K562 (cell line): Measurements from ENCODE around the gene C1orf21. TPM values are rescaled to one million over a fixed set of nuclear protein-coding genes. Genes with fewer than 3 reads are reported as not detected.

Experiments used
- ATAC-seq: fragments of 200-7000 bp; cut with Tn5 transposase; 3 replicates; pipeline ENCODE4 v1.9.1; 2020; ENCODE audit warnings: moderate library complexity
- BruUV-seq: library from RNA; stranded (reverse); fragments of 400-500 nt; replicated peaks from 2 replicates; lab custom pipeline; 2021; lab: Mats Ljungman, UMichigan
- CTCF ChIA-PET: fragments of 300-600 bp; formaldehyde crosslinking; extraction: SDS; loops from one replicate; lab custom pipeline; 2021; ENCODE audit warnings: low intra/inter-chr PET ratio; lab: Yijun Ruan, JAX
- POLR2A ChIA-PET: fragments of 300-600, 350-650 bp; sonication (Branson Sonifier 250); formaldehyde crosslinking; extraction: SDS; loops from one replicate; lab custom pipeline; 2021; ENCODE audit warnings: antibody characterized with exemption, inconsistent platforms; lab: Yijun Ruan, JAX
- DNase-seq, 4 experiments: peaks; one replicate each; pipeline versions ENCODE4 v3.0.0 to v3.0.0-alpha.2; 2011 to 2018; ENCODE audit warnings: low spot score in 3 of 4, mixed read lengths in 3 of 4; ENCODE audit errors: extremely low read depth in 1 of 4
- FAIRE-seq: peaks from 2 replicates; lab custom pipeline; 2011; peaks lifted over from hg19 to GRCh38; lab: Jason Lieb, UNC
- H2AFZ ChIP-seq: 2 replicates; pipeline ENCODE4 v1.6.0; 2011; ENCODE audit warnings: low read depth, low read length, control low read depth, inconsistent platforms
- H3K27ac ChIP-seq: fragments of 200-600 bp; 3 replicates; pipeline ENCODE4 v1.8.0; 2011; ENCODE audit warnings: low read depth, mild to moderate bottlenecking, control low read depth, inconsistent platforms, low read length, moderate library complexity, mixed read lengths; ENCODE audit errors: extremely low read depth
- H3K27me3 ChIP-seq, 2 experiments: fragments of 300-600 bp in 1 of 2; 2 replicates in 1 of 2; 3 replicates in 1 of 2; pipeline versions ENCODE4 v1.6.0 to v1.8.0; 2011; ENCODE audit warnings: inconsistent platforms in 2 of 2, low read length in 2 of 2, mild to moderate bottlenecking in 1 of 2, mixed read lengths in 1 of 2, moderate library complexity in 1 of 2; ENCODE audit not compliant: control insufficient read depth in 2 of 2, insufficient read depth in 2 of 2
- H3K36me3 ChIP-seq: fragments of 300-600 bp; 3 replicates; pipeline ENCODE4 v1.8.0; 2011; ENCODE audit warnings: mild to moderate bottlenecking, low read length, inconsistent platforms; ENCODE audit not compliant: control insufficient read depth, insufficient read depth
- H3K4me1 ChIP-seq, 2 experiments: fragments of 200-600 bp in 1 of 2; replicated peaks in 1 of 2; 2 replicates in 1 of 2; 3 replicates in 1 of 2; pipeline versions ENCODE4 v1.5.1 to v1.8.0; 2011; ENCODE audit warnings: inconsistent platforms in 2 of 2, low read length in 2 of 2, mild to moderate bottlenecking in 1 of 2, mixed read lengths in 1 of 2, moderate library complexity in 1 of 2; ENCODE audit not compliant: control insufficient read depth in 2 of 2, insufficient read depth in 2 of 2
- H3K4me2 ChIP-seq: 2 replicates; pipeline ENCODE4 v1.6.1; 2011; ENCODE audit warnings: low read length, control low read depth, inconsistent platforms, mixed read lengths; ENCODE audit not compliant: insufficient read depth
- H3K4me3 ChIP-seq: fragments of 200-600 bp; sonication (generic), shearing (Covaris generic); 2 replicates; pipeline ENCODE4 v1.5.1; 2016; ENCODE audit warnings: control low read depth, inconsistent platforms
- H3K79me2 ChIP-seq: fragments of 200-600 bp; 3 replicates; pipeline ENCODE4 v1.8.0; 2011; ENCODE audit warnings: low read length, inconsistent platforms; ENCODE audit not compliant: control insufficient read depth, insufficient read depth
- H3K9ac ChIP-seq, 2 experiments: 2 replicates each; pipeline versions ENCODE4 v1.6.0 to v1.6.1; 2011; ENCODE audit warnings: low read depth in 2 of 2, low read length in 2 of 2, control low read depth in 1 of 2, inconsistent platforms in 1 of 2, mild to moderate bottlenecking in 1 of 2, mixed read lengths in 1 of 2; ENCODE audit not compliant: insufficient read depth in 1 of 2
- H3K9me1 ChIP-seq: one replicate; pipeline ENCODE4 v1.6.0; 2011; ENCODE audit warnings: inconsistent platforms, mild to moderate bottlenecking, low read length, moderate library complexity; ENCODE audit not compliant: control insufficient read depth, insufficient read depth
- H3K9me3 ChIP-seq: replicated peaks from 2 replicates; pipeline ENCODE4 v1.5.1; 2011; ENCODE audit warnings: low read depth, low read length, inconsistent platforms; ENCODE audit not compliant: control insufficient read depth, insufficient read depth
- H4K20me1 ChIP-seq: replicated peaks from 2 replicates; pipeline ENCODE4 v1.6.1; 2011; ENCODE audit warnings: low read length, inconsistent platforms, mixed read lengths; ENCODE audit not compliant: control insufficient read depth, insufficient read depth
- FOXJ2 ChIP-seq: fragments of 200-800 bp; sonication (Bioruptor generic); IDR thresholded peaks from 2 replicates; pipeline ENCODE4 v1.6.1; 2016; ENCODE audit warnings: missing genetic modification characterization, missing compliant biosample characterization
- NFIX ChIP-seq: fragments of 250-450 bp; sonication (Bioruptor Pico); IDR thresholded peaks from 2 replicates; pipeline ENCODE4 v1.4.0; 2020; ENCODE audit warnings: low read depth, mild to moderate bottlenecking, moderate library complexity
- NFRKB ChIP-seq: fragments of 450-650 bp; IDR thresholded peaks from 2 replicates; pipeline ENCODE4 v1.6.1; 2016; ENCODE audit warnings: low read depth
- PRDM10 ChIP-seq: fragments of 450-650 bp; IDR thresholded peaks from 2 replicates; pipeline ENCODE4 v1.6.1; 2018; ENCODE audit not compliant: partially characterized antibody
- ZNF740 ChIP-seq, 3 experiments: fragments of 200-800 bp in 1 of 3; sonication (Bioruptor generic) in 1 of 3; sonication (generic) in 1 of 3; formaldehyde crosslinking in 1 of 3; IDR thresholded peaks; 2 replicates each; pipeline versions ENCODE4 v1.6.1 to v1.8.0; 2016 to 2022; ENCODE audit warnings: mild to moderate bottlenecking in 2 of 3, missing compliant biosample characterization in 2 of 3, missing genetic modification characterization in 2 of 3, missing genetic modification reagents in 1 of 3
- ZNF77 ChIP-seq: fragments of 250-450 bp; sonication (Bioruptor Pico); IDR thresholded peaks from 2 replicates; pipeline ENCODE4 v1.5.0; 2020
- WGBS: fragments of 100-300 bp; shearing (Covaris generic); methylation state at CpG from one replicate; pipeline ENCODE4 v1.1.6; 2016; ENCODE audit warnings: low coverage, mixed read lengths; ENCODE audit not compliant: insufficient coverage; ENCODE audit errors: missing lambda C conversion rate; 5-methylcytosine and 5-hydroxymethylcytosine counted together
- in situ Hi-C: fragments of 300-500 bp; cut with MboI; formaldehyde crosslinking; loops from 4 replicates; pipeline ENCODE4 v1.15.0; 2018; ENCODE audit warnings: inconsistent platforms, mixed read lengths
- intact Hi-C: fragments of 100-400 bp; cut with micrococcal nuclease; formaldehyde crosslinking; loops from 2 replicates; pipeline ENCODE4 v1.14.2; 2022
- polyA plus RNA-seq, 8 experiments: library from polyadenylated mRNA; depleted of rRNA in 4 of 8; stranded (reverse) in 5 of 8; unstranded in 3 of 8; fragments of >200 nt; fragmentation: Nextera tagmentation in 2 of 8; fragmentation: Illumina TruSeq in 1 of 8; extraction: Ambion mirVana in 2 of 8; extraction: Trizol in 1 of 8; gene quantifications; 2 replicates each; pipeline versions ENCODE4 v1.2.1 to v1.2.3, GENCODE V29; 2011 to 2014; ENCODE audit warnings: inconsistent platforms in 1 of 8, missing spikeins in 1 of 8
- total RNA-seq, 7 experiments: library from RNA; depleted of rRNA in 6 of 7; stranded (reverse); fragments of >200 nt in 6 of 7; fragmentation: Illumina TruSeq in 2 of 7; extraction: Trizol in 2 of 7; gene quantifications; 2 replicates each; pipeline versions ENCODE4 v1.2.1 to v1.2.3, GENCODE V29; 2011 to 2021; ENCODE audit warnings: low replicate concordance in 1 of 7

C1orf21 gene
- total and polyA plus RNA-seq, 9 of the 15 experiments (the other 6 are each of a cell fraction or from before 2014, with no cell fraction given), result under 0.01 to 0.31 (median 0.07) TPM

GRCh38 chr1:184660462-184661191, 273.8 kb downstream of the C1orf21 start:
- TF ChIP-seq NFRKB (no peak), FOXJ2 (tag) (no peak), ZNF740 (CRISPR knock-in tag; IDR thresholded peaks at IDR 0.05) (no peak), ZNF740 (tag; IDR thresholded peaks at IDR 0.05) (no peak), PRDM10 (no peak), NFIX (CRISPR knock-in tag) (no peak), ZNF77 (CRISPR knock-in tag) (no peak)
- ATAC-seq (no peak), DNase-seq (no peak), FAIRE-seq (no peak)
- in situ Hi-C loops (loop anchor here (25.0 kb wide), 1 partner anchor 573 kb away; no protein-coding TSS in a partner anchor), intact Hi-C loops (loop anchor here (5.0 to 10.0 kb wide), 7 partner anchors 63 to 1003 kb away; no protein-coding TSS in a partner anchor)
- Histone ChIP-seq H3K4me3 (no peak overlapping the region), H3K9ac (no peak overlapping the region), H3K36me3 (no peaks in the 10 kb centered on the region), H3K4me1 (peaks cover 0 to 10% of the 10 kb centered on the region in 2 experiments; a peak in 2 of 5 replicates), H3K27me3 (peaks cover 2 to 8% of the 10 kb centered on the region in 2 experiments; a peak in 3 of 5 replicates), H3K9me3 (no peaks in the 10 kb centered on the region), H3K9me1 (no peaks in the 10 kb centered on the region), H3K79me2 (no peaks in the 10 kb centered on the region), H3K27ac (no peak overlapping the region), H4K20me1 (0 out of 2 replicates have a peak, but pooled peaks cover 4% of the 10 kb centered on the region), H2AFZ (no peak overlapping the region), H3K4me2 (no peak overlapping the region)
- ChIA-PET POLR2A (no interaction called here), CTCF (no interaction called here)
- BruUV-seq, result no TSS peak
- WGBS, result 0% methylated on average over 2 of the region's 2 CpGs
